ENCODE measurements around the gene LPP.

- TF ChIP-seq POLR2A (IDR thresholded peaks at IDR 0.05; ENCODE audit: low read length) (no peak), GATA1 (IDR thresholded peaks at IDR 0.05; ENCODE audit: low read depth, low read length) (no peak)
Measured at GRCh38 chr3:188284455-188285212, 130.7 kb downstream of the LPP start.
